Astrocyte (in vitro differentiated cells and primary cell): ENCODE results near the gene RASGRP1. TPM values are rescaled to one million over a fixed set of nuclear protein-coding genes. Genes with fewer than 3 reads are reported as not detected.

ENCODE experiments used
- DNase-seq: peaks from one replicate; pipeline ENCODE4 v3.0.0-alpha.2; 2010; ENCODE audit warnings: low read depth
- FAIRE-seq: peaks from 2 replicates; lab custom pipeline; 2011; peaks lifted over from hg19 to GRCh38; lab: Jason Lieb, UNC
- H2AFZ ChIP-seq: 2 replicates; pipeline ENCODE4 v1.6.0; 2012; ENCODE audit warnings: low read depth, low read length, inconsistent platforms
- H3K27ac ChIP-seq: 2 replicates; pipeline ENCODE4 v1.5.1; 2011; ENCODE audit warnings: low read depth, low read length, inconsistent platforms
- H3K27me3 ChIP-seq: 2 replicates; pipeline ENCODE4 v1.6.0; 2011; ENCODE audit warnings: low read length, inconsistent platforms; ENCODE audit not compliant: insufficient read depth
- H3K36me3 ChIP-seq: 2 replicates; pipeline ENCODE4 v1.5.1; 2011; ENCODE audit warnings: low read length, inconsistent platforms; ENCODE audit not compliant: insufficient read depth
- H3K4me1 ChIP-seq: 2 replicates; pipeline ENCODE4 v1.5.1; 2011; ENCODE audit warnings: low read length, inconsistent platforms; ENCODE audit not compliant: insufficient read depth
- H3K4me2 ChIP-seq: 2 replicates; pipeline ENCODE4 v1.6.0; 2012; ENCODE audit warnings: low read length, inconsistent platforms
- H3K4me3 ChIP-seq: 2 replicates; pipeline ENCODE4 v1.5.1; 2011; ENCODE audit warnings: low read depth, mild to moderate bottlenecking, low read length, inconsistent platforms; ENCODE audit not compliant: insufficient read depth
- H3K79me2 ChIP-seq: 2 replicates; pipeline ENCODE4 v1.6.0; 2012; ENCODE audit warnings: mild to moderate bottlenecking, low read length, inconsistent platforms; ENCODE audit not compliant: insufficient read depth
- H3K9ac ChIP-seq: 2 replicates; pipeline ENCODE4 v1.6.0; 2012; ENCODE audit warnings: mild to moderate bottlenecking, low read length, inconsistent platforms
- H3K9me3 ChIP-seq: 2 replicates; pipeline ENCODE4 v1.5.1; 2012; ENCODE audit warnings: low read depth, mild to moderate bottlenecking, low read length, inconsistent platforms; ENCODE audit not compliant: insufficient read depth
- H4K20me1 ChIP-seq: 2 replicates; pipeline ENCODE4 v1.6.0; 2012; ENCODE audit warnings: low read length, inconsistent platforms; ENCODE audit not compliant: insufficient read depth
- H3K27ac Mint-ChIP-seq: one replicate; pipeline ENCODE4 v1.8.0; 2021; ENCODE audit warnings: mild to moderate bottlenecking, mixed read lengths; ENCODE audit not compliant: unreplicated experiment
- H3K27me3 Mint-ChIP-seq: one replicate; pipeline ENCODE4 v1.8.0; 2021; ENCODE audit warnings: low read depth, mixed read lengths; ENCODE audit not compliant: unreplicated experiment
- H3K36me3 Mint-ChIP-seq: one replicate; pipeline ENCODE4 v1.8.0; 2021; ENCODE audit warnings: low read depth, mixed read lengths; ENCODE audit not compliant: unreplicated experiment
- H3K4me1 Mint-ChIP-seq: one replicate; pipeline ENCODE4 v1.8.0; 2021; ENCODE audit warnings: low read depth, mixed read lengths; ENCODE audit not compliant: unreplicated experiment
- H3K4me3 Mint-ChIP-seq: one replicate; pipeline ENCODE4 v1.8.0; 2021; ENCODE audit warnings: mild to moderate bottlenecking, moderate library complexity, mixed read lengths; ENCODE audit not compliant: unreplicated experiment
- H3K9me3 Mint-ChIP-seq: one replicate; pipeline ENCODE4 v1.8.0; 2021; ENCODE audit warnings: mild to moderate bottlenecking, mixed read lengths; ENCODE audit not compliant: unreplicated experiment
- CTCF ChIP-seq: IDR thresholded peaks from 2 replicates; pipeline ENCODE4 v1.5.1; 2011; ENCODE audit warnings: low read depth, mild to moderate bottlenecking, inconsistent platforms, low read length, moderate library complexity; ENCODE audit not compliant: insufficient read depth
- EZH2 ChIP-seq: IDR thresholded peaks from 2 replicates; pipeline ENCODE4 v1.6.1; 2012; ENCODE audit warnings: mild to moderate bottlenecking, low read length, inconsistent platforms; ENCODE audit not compliant: insufficient read depth
- total RNA-seq: library from RNA; stranded (reverse); gene quantifications from 2 replicates; pipeline ENCODE4 v1.2.1, GENCODE V29; 2021

RASGRP1 gene
- total RNA-seq, 1 donor from 2014 or later, result 1.4 TPM

DNA sequence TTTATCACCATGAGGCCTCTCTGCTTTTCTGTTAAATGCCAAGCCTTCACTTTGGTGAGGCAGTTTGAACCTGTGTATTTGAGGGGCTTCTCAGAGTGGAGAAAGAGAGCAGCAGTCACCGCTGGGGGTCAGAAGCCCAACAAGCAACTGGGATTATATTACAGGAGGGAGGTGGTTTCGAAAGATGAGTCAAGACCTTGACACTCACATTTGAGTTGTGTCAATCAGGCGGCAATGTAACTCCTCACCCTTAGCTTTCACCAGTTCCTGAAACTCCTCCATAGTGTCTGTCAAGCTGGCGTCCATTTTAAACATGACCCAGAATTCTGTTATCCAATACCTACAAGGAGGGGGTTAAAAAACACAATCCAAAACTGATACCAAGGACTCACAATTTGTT, 46.5 kb downstream of the RASGRP1 start:
- Histone ChIP-seq H3K9me3 (no peaks in the 10 kb centered on the region), H3K9ac (no peak overlapping the region), H3K4me2 (no peak overlapping the region), H3K36me3 (no peaks in the 10 kb centered on the region), H3K27ac (no peak overlapping the region), H3K4me3 (no peak overlapping the region), H4K20me1 (no peaks in the 10 kb centered on the region), H2AFZ (no peak overlapping the region), H3K4me1 (no peaks in the 10 kb centered on the region), H3K79me2 (no peaks in the 10 kb centered on the region), H3K27me3 (no peaks in the 10 kb centered on the region)
- H3K4me1 Mint-ChIP-seq, result peaks cover 15% of the 10 kb centered on the region
- no peak for TF ChIP-seq EZH2
- no peak for TF ChIP-seq CTCF
- no peaks in the 10 kb centered on the region for H3K36me3 Mint-ChIP-seq
- peak overlapping the region; percentile 20 for H3K27ac Mint-ChIP-seq
- no peaks in the 10 kb centered on the region for H3K9me3 Mint-ChIP-seq
- no peak overlapping the region for H3K4me3 Mint-ChIP-seq
- DNase-seq, result no peak
- FAIRE-seq, result no peak
- no peaks in the 10 kb centered on the region for H3K27me3 Mint-ChIP-seq

- no peaks in the 10 kb centered on the region for H3K27me3 ChIP-seq
- H3K4me3 ChIP-seq, result no peak overlapping the region
- H3K4me1 ChIP-seq, result no peaks in the 10 kb centered on the region
- TF ChIP-seq EZH2 (no peak), CTCF (no peak)
- no peak overlapping the region for H3K27ac Mint-ChIP-seq
- no peak overlapping the region for H2AFZ ChIP-seq
- no peaks in the 10 kb centered on the region for H3K9me3 Mint-ChIP-seq
- DNase-seq (no peak), FAIRE-seq (no peak)
- no peak overlapping the region for H3K4me2 ChIP-seq
- H3K27ac ChIP-seq, result no peak overlapping the region
- H3K9ac ChIP-seq, result no peak overlapping the region
- H3K27me3 Mint-ChIP-seq, result peaks cover 2% of the 10 kb centered on the region
- H3K36me3 ChIP-seq, result no peaks in the 10 kb centered on the region
- H4K20me1 ChIP-seq, result no peaks in the 10 kb centered on the region
- H3K79me2 ChIP-seq, result no peaks in the 10 kb centered on the region
- no peaks in the 10 kb centered on the region for H3K36me3 Mint-ChIP-seq
- no peak overlapping the region for H3K4me3 Mint-ChIP-seq
- H3K9me3 ChIP-seq, result no peaks in the 10 kb centered on the region
- peaks cover 15% of the 10 kb centered on the region for H3K4me1 Mint-ChIP-seq
Observed at GRCh38 chr15:38517312-38517975, 47.2 kb downstream of the RASGRP1 start.

GRCh38 chr15:38516626-38517025, 48.0 kb downstream of the RASGRP1 start:
- H3K9me3 Mint-ChIP-seq, result no peaks in the 10 kb centered on the region
- H3K27ac Mint-ChIP-seq, result no peak overlapping the region
- H3K9me3 ChIP-seq, result no peaks in the 10 kb centered on the region
- FAIRE-seq, result no peak
- H4K20me1 ChIP-seq, result no peaks in the 10 kb centered on the region
- H3K27me3 ChIP-seq, result peaks cover under 1% of the 10 kb centered on the region
- no peaks in the 10 kb centered on the region for H3K36me3 ChIP-seq
- H3K4me2 ChIP-seq, result no peak overlapping the region
- no peaks in the 10 kb centered on the region for H3K36me3 Mint-ChIP-seq
- H3K4me3 Mint-ChIP-seq, result no peak overlapping the region
- H3K4me1 ChIP-seq, result no peaks in the 10 kb centered on the region
- H2AFZ ChIP-seq, result no peak overlapping the region
- H3K9ac ChIP-seq, result no peak overlapping the region
- H3K27ac ChIP-seq, result no peak overlapping the region
- no peak for TF ChIP-seq EZH2
- TF ChIP-seq CTCF, result no peak
- no peak for DNase-seq
- peaks cover 15% of the 10 kb centered on the region for H3K4me1 Mint-ChIP-seq
- no peaks in the 10 kb centered on the region for H3K79me2 ChIP-seq
- H3K27me3 Mint-ChIP-seq, result peaks cover 2% of the 10 kb centered on the region
- no peak overlapping the region for H3K4me3 ChIP-seq
